AG04449 (cell line): ENCODE data around the gene CFAP43.

Experiments
- CTCF ChIA-PET: fragments of 350-600 bp; formaldehyde crosslinking; extraction: SDS; loops from one replicate; lab custom pipeline; 2021; ENCODE audit warnings: antibody characterized with exemption; lab: Yijun Ruan, JAX
- POLR2A ChIA-PET: fragments of 400-600, 350-600 bp; formaldehyde crosslinking; extraction: SDS; loops from one replicate; lab custom pipeline; 2020; ENCODE audit warnings: antibody characterized with exemption, inconsistent platforms; lab: Yijun Ruan, JAX
- DNase-seq: peaks from one replicate; pipeline ENCODE4 v3.0.0-alpha.2; 2010; ENCODE audit warnings: low read depth, low spot score
- H3K4me3 ChIP-seq: 2 replicates; pipeline ENCODE4 v1.5.1; 2011; ENCODE audit warnings: low read depth, mild to moderate bottlenecking, control low read depth, low read length
- CTCF ChIP-seq: IDR thresholded peaks from one replicate; pipeline ENCODE4 v1.5.1; 2011; ENCODE audit warnings: mild to moderate bottlenecking, moderate library complexity, low read length, control low read depth, inconsistent platforms; ENCODE audit not compliant: insufficient read depth; ENCODE audit errors: missing control alignments

CFAP43 gene

GRCh38 chr10:104259456-104259855 lies 27.3 kb upstream of the CFAP43 start:
- DNase-seq = no peak
- CTCF ChIA-PET = interaction anchor here (1.0 to 3.5 kb wide), 3 partner anchors 32 to 370 kb away, joined by 3 to 14 read pairs (median 13); no protein-coding TSS in a partner anchor
- H3K4me3 ChIP-seq = no peak overlapping the region
- TF ChIP-seq CTCF = no peak
- POLR2A ChIA-PET = interaction anchor here (1.7 kb wide), 1 partner anchor 10 kb away, joined by 5 read pairs; the partner anchor contains the start of gene GSTO2

GRCh38 chr10:104258209-104258608 lies 26.0 kb upstream of the CFAP43 start:
- CTCF ChIA-PET = interaction anchor here (0.6 to 5.2 kb wide), 5 partner anchors 16 to 370 kb away, joined by 3 to 29 read pairs (median 13); no protein-coding TSS in a partner anchor
- no peak overlapping the region for H3K4me3 ChIP-seq
- POLR2A ChIA-PET = no interaction called here
- TF ChIP-seq CTCF = no peak
- no peak for DNase-seq

GRCh38 chr10:104257235-104257634 lies 25.1 kb upstream of the CFAP43 start:
- H3K4me3 ChIP-seq = no peak overlapping the region
- CTCF ChIA-PET = interaction anchor here (0.7 to 5.2 kb wide), 4 partner anchors 17 to 78 kb away, joined by 4 to 29 read pairs (median 8); no protein-coding TSS in a partner anchor
- DNase-seq = no peak
- POLR2A ChIA-PET = interaction anchor here (1.2 kb wide), 1 partner anchor 12 kb away, joined by 3 read pairs; the partner anchor contains the start of gene GSTO2
- TF ChIP-seq CTCF = no peak

GRCh38 chr10:104256335-104256961 lies 24.3 kb upstream of the CFAP43 start:
- TF ChIP-seq CTCF = no peak
- no peak for DNase-seq
- POLR2A ChIA-PET = interaction anchor here (1.2 to 2.4 kb wide), 2 partner anchors 12 to 134 kb away, joined by 3 to 10 read pairs; partner anchors contain the start of genes GSTO2 and SFR1
- H3K4me3 ChIP-seq = peak overlapping the region; percentile 81
- CTCF ChIA-PET = interaction anchor here (0.7 to 5.2 kb wide), 4 partner anchors 18 to 79 kb away, joined by 4 to 29 read pairs (median 12); no protein-coding TSS in a partner anchor

GRCh38 chr10:104255311-104255981 lies 23.3 kb upstream of the CFAP43 start:
- POLR2A ChIA-PET = interaction anchor here (0.9 to 2.4 kb wide), 3 partner anchors 19 to 133 kb away, joined by 4 to 14 read pairs (median 10); partner anchors contain the start of genes ITPRIP and SFR1
- peak; percentile 53 for DNase-seq
- CTCF ChIA-PET = interaction anchor here (0.9 to 5.2 kb wide), 5 partner anchors 12 to 368 kb away, joined by 3 to 29 read pairs (median 3); no protein-coding TSS in a partner anchor

More at GRCh38 chr10:104255311-104255981, 23.3 kb upstream of the CFAP43 start:
- no peak for TF ChIP-seq CTCF
- H3K4me3 ChIP-seq = peak overlapping the region; percentile 81
